GM12874 (cell line): ENCODE data around the gene FNDC7.

ENCODE experiments used
- TF ChIP-seq, protein P1 (sequence below): IDR thresholded peaks from 2 replicates; pipeline ENCODE4 v1.5.1; 2011; ENCODE audit warnings: low read depth, mild to moderate bottlenecking, control low read depth, low read length, moderate library complexity; ENCODE audit not compliant: insufficient read depth

Gene FNDC7

DNA sequence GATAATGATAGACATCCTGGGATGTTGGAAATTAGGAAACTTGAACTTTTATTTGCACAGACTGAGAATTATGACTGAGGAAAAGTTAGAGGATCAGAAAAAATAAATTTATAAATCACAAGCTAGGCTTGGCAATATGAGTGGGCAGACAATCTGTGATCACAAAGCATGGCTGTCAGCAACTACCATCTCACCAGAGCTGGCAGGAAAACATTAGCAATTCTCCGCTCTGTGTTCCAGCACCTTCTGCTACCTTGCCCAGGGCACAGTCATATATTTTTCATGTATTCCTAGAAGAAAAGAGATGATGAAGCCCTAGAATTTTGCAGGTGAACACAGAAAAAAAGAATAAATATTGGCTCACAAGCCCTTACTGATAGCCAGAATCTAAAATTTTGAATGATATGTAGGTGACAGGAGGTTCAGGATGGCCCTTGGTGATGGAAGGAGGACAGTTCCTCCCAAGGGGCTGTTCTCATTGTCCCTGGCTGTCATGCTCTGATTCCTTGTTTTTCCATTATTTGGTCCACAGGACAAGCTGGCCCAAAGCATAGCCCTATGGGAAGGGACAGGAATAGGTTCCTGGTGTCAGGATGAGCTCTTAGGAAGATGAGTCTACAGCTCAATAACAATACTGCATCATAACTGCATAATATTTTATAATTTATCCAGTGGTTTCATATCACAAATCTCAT lies 21.6 kb downstream of the FNDC7 start:
- TF ChIP-seq, protein P1, sequence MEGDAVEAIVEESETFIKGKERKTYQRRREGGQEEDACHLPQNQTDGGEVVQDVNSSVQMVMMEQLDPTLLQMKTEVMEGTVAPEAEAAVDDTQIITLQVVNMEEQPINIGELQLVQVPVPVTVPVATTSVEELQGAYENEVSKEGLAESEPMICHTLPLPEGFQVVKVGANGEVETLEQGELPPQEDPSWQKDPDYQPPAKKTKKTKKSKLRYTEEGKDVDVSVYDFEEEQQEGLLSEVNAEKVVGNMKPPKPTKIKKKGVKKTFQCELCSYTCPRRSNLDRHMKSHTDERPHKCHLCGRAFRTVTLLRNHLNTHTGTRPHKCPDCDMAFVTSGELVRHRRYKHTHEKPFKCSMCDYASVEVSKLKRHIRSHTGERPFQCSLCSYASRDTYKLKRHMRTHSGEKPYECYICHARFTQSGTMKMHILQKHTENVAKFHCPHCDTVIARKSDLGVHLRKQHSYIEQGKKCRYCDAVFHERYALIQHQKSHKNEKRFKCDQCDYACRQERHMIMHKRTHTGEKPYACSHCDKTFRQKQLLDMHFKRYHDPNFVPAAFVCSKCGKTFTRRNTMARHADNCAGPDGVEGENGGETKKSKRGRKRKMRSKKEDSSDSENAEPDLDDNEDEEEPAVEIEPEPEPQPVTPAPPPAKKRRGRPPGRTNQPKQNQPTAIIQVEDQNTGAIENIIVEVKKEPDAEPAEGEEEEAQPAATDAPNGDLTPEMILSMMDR: no peak

DNA sequence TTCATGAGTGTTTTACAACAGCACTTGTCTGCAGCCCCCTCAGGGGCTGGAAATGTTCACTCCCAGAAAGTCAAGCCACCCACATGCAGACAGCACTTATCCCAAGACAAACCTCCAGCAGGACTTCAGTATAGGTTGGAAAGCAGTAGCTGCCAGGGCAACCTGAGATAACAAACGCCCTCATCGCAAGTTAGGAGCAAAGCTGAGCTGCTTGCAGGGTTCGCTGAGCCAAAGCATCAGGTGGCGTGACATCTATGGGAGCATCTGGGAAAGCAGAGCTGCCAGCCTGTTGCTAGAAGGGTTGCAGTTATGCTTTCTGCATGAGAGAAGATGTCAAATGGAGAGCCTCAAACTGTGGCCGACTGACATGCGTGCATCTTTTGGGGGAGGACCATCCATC lies 29.5 kb downstream of the FNDC7 start:
- TF ChIP-seq, protein P1: no peak

DNA sequence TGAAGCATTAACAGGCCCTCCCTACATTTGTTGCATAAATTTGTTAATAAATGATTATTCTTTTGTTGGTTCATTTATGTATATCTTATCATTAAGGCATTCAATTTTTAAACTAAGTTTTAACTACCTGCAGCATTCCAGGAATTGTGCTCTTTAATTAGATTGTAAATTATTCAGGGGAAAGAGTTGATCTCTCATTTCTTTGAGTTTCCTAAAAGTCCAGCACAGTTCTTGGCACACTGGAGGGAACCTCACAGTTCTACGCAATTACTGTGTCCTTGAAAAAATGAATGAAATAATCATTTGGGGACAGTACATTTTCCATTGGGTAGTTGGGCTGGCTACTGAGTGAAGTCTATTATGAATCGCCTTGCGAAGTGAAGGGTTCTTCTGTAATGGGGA lies 33.3 kb downstream of the FNDC7 start:
- TF ChIP-seq, protein P1: no peak

DNA sequence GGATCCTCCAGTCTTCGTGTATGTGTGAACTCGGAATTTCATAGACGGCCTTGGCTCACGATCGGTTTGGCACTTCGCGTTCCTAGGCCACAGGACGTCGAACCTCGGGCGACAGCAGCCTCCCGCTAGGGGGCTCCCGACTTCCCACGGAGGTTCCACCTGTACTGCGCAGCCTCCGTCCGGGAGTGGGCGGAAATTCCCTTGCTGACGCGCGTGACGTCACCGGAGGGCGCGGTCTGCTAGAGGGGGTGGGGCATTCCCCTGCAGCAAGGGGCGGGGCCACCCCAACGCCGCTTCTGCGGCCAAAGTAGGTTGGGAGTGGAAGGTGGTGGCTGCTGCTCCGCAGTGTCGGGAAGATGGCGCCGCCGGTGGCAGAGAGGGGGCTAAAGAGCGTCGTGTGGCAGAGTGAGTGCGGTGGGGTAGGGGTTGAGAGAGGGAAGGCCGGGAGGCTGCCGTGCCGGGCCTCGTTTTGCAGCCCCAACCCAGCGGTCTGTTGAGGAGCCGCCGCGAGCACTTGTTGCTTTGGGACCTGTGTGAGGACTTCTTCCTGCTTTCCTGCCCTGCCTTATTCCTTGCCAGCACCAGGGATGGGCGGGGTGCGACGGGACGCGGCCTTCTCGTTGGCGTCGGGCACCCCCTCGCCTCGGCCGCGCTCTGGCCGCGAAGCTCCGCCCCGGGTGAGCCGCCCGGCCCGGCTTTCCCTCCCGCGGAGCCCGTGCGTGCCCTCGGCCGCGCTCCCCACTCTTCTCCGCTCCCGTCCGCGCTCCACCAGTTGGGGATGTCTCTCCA lies 33.9 kb downstream of the FNDC7 start, which contains the start of gene STXBP3:
TSS of gene STXBP3 (plus strand) at position 293 of the 789 bp plus-strand sequence. CDS start at position 357, 64 bp downstream.
- TF ChIP-seq, protein P1: peak; percentile 97

DNA sequence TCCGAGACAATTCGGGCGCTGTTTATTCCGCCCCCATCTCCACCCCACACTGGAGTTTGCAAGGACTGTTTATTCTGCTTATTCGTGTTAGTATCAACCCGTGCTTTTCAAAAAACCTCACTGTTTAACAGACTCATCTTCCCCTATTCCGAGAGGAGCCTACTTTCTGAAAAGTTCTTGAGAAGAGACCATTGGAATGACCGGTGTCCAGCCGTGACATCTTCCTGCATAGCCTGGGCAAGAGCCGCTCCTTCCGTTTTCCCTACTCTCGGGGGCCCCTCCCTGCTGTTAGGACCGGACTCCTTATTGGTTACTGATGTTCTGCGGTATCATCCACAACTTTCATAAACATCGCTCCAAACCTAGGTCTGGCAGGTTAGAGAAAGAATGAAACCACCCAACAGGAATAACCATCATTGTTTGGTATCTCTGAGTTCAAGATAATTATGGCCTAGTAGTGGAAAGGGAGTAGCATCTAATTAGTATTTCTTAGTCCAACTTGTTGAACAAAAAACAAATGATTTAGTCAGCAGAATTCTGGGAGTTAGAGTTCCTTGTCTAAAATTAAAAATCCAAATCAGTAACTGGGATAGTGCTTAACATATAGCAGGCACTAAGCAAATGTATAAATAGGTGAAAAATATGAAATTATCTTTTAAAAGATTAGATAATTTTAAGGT lies 34.6 kb downstream of the FNDC7 start:
- TF ChIP-seq, protein P1: no peak

DNA sequence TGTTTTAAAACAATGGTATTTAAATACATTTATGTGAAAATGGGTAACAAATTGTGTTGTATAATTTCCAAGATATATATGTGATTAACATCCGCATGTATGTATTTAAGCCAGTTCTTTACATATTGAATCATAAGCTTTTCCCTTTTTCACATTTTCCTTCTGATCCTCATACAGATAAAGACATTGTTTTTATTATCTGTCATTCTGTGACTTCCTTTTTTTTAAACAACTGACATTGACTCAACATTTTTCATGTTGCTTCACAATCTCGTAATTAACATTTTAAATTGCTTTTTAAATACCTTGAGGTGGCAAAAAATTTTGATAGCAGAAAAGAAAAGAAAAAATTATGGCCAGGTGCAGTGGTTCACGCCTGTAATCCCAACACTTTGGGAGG lies 35.2 kb downstream of the FNDC7 start:
- TF ChIP-seq, protein P1: no peak

DNA sequence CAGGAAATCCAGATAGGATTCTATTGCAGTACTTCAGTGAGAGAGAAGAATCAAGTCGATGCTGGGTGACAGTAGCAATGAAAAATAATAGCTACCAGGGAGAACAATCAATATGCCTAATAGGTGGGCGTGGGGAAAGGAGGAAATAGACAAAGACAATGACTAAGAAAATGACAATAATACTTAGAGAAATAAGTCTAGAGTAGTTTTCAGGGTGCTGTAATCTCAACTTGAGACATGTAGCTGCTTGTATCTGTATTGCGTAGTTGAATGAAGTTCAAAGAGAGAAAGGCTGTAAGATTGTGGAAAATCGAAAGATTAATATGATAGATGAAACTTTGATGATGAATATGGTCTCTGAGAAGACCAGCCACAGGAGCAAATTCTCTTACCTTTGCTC lies 36.4 kb downstream of the FNDC7 start:
- TF ChIP-seq, protein P1: no peak
